Measurements from ENCODE around the gene MBD3L2.
"Not testable (repeated sequence)": the region's sequence is repeated elsewhere in the genome, so short reads cannot be mapped to it uniquely, and the experiment has no call there.

The MBD3L2 gene

GRCh38 chr19:7051421-7051820 is 2.3 kb downstream of the MBD3L2 start:
- H3K4me1 Mint-ChIP-seq; H3K4me3 Mint-ChIP-seq; H3K36me3 Mint-ChIP-seq (ENCODE audit: low read depth); H3K27me3 Mint-ChIP-seq; H3K27ac Mint-ChIP-seq; H3K9me3 Mint-ChIP-seq; ATAC-seq; DNase-seq: not testable (repeated sequence)

DNA sequence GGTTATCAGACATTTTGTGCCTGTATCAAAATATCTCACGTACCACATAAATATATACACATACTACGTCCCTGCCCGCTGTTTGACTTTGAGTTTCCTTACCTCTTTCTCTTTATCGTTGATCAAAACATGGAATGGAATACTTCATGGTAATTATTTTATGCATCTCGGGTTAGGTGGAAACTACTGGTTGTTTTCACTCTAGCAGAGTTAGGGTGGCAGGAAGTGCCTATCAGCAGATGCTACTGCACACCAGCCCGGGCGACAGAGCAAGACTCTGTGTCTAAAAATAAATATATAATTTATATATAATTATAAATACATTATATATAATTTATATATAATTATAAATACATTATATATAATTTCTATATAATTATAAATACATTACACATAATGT is 3.8 kb downstream of the MBD3L2 start:
- not testable (repeated sequence) for DNase-seq; H3K36me3 Mint-ChIP-seq (ENCODE audit: low read depth); H3K9me3 Mint-ChIP-seq; H3K27me3 Mint-ChIP-seq; H3K4me1 Mint-ChIP-seq; H3K4me3 Mint-ChIP-seq; ATAC-seq; H3K27ac Mint-ChIP-seq

GRCh38 chr19:7054635-7055368 is 5.7 kb downstream of the MBD3L2 start:
- H3K27ac Mint-ChIP-seq; H3K27me3 Mint-ChIP-seq; DNase-seq; ATAC-seq; H3K4me3 Mint-ChIP-seq; H3K36me3 Mint-ChIP-seq (ENCODE audit: low read depth); H3K9me3 Mint-ChIP-seq; H3K4me1 Mint-ChIP-seq: not testable (repeated sequence)

GRCh38 chr19:7055679-7056078 is 6.6 kb downstream of the MBD3L2 start:
- DNase-seq; H3K4me3 Mint-ChIP-seq; H3K9me3 Mint-ChIP-seq; H3K4me1 Mint-ChIP-seq; H3K36me3 Mint-ChIP-seq (ENCODE audit: low read depth); H3K27ac Mint-ChIP-seq; H3K27me3 Mint-ChIP-seq; ATAC-seq: not testable (repeated sequence)

- not testable (repeated sequence) for H3K27ac Mint-ChIP-seq; H3K27me3 Mint-ChIP-seq; DNase-seq; ATAC-seq; H3K36me3 Mint-ChIP-seq (ENCODE audit: low read depth); H3K4me3 Mint-ChIP-seq; H3K9me3 Mint-ChIP-seq; H3K4me1 Mint-ChIP-seq
These were observed 7.2 kb downstream of the MBD3L2 start for GRCh38 chr19:7056371-7056770.

DNA sequence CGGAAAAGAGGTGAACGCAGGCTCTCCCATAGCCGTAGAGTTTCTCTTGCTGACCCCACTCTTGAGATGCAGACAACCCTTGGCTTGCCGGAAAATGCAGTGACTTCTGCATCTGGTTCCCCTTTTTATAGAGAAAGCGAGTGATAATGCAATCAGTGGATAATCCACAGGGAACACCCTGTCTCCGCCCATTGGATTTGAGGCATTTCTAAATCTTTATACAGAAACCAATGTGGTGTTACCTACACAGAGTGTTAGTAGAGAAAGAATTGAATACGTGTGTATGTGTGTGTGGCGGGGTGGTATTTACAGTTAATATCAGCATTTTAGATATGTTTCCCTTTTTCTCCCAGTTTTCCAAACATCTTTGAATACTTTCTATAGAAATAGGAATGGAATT is 9.5 kb downstream of the MBD3L2 start, which contains the start of gene MBD3L3:
Gene MBD3L3 (minus strand): TSS at position 101 of the 400 bp plus-strand sequence. CDS start 71 bp downstream, at position 30.
- H3K27me3 Mint-ChIP-seq; H3K9me3 Mint-ChIP-seq; H3K4me3 Mint-ChIP-seq; ATAC-seq; DNase-seq; H3K4me1 Mint-ChIP-seq; H3K27ac Mint-ChIP-seq; H3K36me3 Mint-ChIP-seq (ENCODE audit: low read depth): not testable (repeated sequence)

DNA sequence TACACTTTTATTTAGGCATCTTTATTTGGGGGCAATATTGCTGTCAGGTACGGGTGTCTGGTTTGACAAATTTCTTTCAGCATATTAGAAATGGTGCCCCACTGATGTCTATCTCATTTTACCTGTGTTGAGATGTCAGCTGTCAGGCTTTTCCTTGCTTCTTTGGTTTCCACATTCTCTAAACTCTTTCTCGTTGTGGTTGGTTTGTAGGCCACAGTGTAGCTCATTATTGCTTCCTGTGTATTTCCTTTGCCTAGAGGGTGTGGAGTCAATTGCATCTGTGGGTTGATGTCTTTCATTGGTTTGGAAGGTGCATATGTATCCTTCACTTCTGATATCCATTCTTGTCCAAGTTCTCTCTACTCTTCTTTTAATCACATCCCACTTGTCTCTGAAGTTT is 10.9 kb downstream of the MBD3L2 start:
- H3K36me3 Mint-ChIP-seq (ENCODE audit: low read depth); H3K9me3 Mint-ChIP-seq; ATAC-seq; DNase-seq; H3K27ac Mint-ChIP-seq; H3K4me3 Mint-ChIP-seq; H3K27me3 Mint-ChIP-seq; H3K4me1 Mint-ChIP-seq: not testable (repeated sequence)

GRCh38 chr19:7063339-7063738 is 14.2 kb downstream of the MBD3L2 start:
- H3K9me3 Mint-ChIP-seq: no peaks in the 10 kb centered on the region
- no peaks in the 10 kb centered on the region for H3K36me3 Mint-ChIP-seq (ENCODE audit: low read depth)
- H3K4me1 Mint-ChIP-seq: no peaks in the 10 kb centered on the region
- no peaks in the 10 kb centered on the region for H3K27me3 Mint-ChIP-seq
- no peak for ATAC-seq
- no peak overlapping the region for H3K27ac Mint-ChIP-seq
- H3K4me3 Mint-ChIP-seq: no peak overlapping the region
- DNase-seq: no peak

GRCh38 chr19:7063764-7064418 is 14.8 kb downstream of the MBD3L2 start:
- ATAC-seq: peak; percentile 28
- no peaks in the 10 kb centered on the region for H3K36me3 Mint-ChIP-seq (ENCODE audit: low read depth)
- no peaks in the 10 kb centered on the region for H3K9me3 Mint-ChIP-seq
- peaks cover 2% of the 10 kb centered on the region for H3K4me1 Mint-ChIP-seq
- no peak for DNase-seq
- H3K4me3 Mint-ChIP-seq: no peak overlapping the region
- no peaks in the 10 kb centered on the region for H3K27me3 Mint-ChIP-seq
- H3K27ac Mint-ChIP-seq: no peak overlapping the region

DNA sequence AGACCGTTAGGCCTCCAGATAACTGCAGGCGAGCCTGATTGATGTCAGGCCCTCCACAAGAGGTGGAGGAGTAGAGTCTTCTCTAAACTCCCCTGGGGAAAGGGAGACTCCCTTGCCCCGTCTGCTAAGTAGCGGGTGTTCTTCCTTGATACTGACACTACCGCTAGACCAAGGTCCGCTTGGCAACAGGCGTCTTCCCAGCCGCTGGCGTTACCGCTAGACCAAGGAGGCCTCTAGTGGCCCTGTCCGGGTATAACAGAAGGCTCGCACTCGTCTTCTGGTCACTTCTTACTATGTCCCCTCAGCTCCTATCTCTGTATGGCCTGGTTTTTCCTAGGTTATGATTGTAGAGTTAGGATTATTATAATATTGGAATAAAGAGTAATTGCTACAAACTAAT is 18.0 kb downstream of the MBD3L2 start:
- H3K27ac Mint-ChIP-seq: not testable (repeated sequence)
- DNase-seq: peak; percentile 12

GRCh38 chr19:7067716-7068115 is 18.6 kb downstream of the MBD3L2 start:
- no peaks in the 10 kb centered on the region for H3K9me3 Mint-ChIP-seq
- ATAC-seq: no peak
- H3K27me3 Mint-ChIP-seq: no peaks in the 10 kb centered on the region
- peaks cover 23% of the 10 kb centered on the region for H3K4me1 Mint-ChIP-seq
- DNase-seq: no peak
- H3K27ac Mint-ChIP-seq: no peak overlapping the region
- H3K36me3 Mint-ChIP-seq (ENCODE audit: low read depth): peaks cover 14% of the 10 kb centered on the region
- no peak overlapping the region for H3K4me3 Mint-ChIP-seq

More for the DNA sequence above, 18.0 kb downstream of the MBD3L2 start:
- not testable (repeated sequence) for ATAC-seq; H3K9me3 Mint-ChIP-seq; H3K36me3 Mint-ChIP-seq (ENCODE audit: low read depth); H3K4me3 Mint-ChIP-seq; H3K27me3 Mint-ChIP-seq
- H3K4me1 Mint-ChIP-seq: peaks cover 20% of the 10 kb centered on the region

DNA sequence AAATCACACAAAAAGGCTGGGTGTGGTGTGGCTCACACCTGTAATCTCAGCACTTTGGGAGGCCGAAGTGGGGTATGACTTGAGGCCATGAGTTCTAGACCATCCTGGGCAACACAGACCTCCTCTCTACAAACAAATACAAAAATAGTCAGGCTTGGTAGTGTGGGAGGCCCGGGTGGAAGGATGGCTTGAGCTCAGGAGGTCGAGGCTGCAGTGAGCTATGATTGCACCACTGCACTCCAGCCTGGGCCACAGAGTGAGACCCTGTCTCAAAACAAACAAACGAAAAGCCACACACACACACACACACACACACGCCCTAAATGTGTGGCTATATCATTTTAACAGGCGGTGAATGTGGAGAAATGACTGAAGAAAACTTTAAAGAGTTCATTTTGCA is 19.5 kb downstream of the MBD3L2 start:
- Mint-ChIP-seq H3K4me1 (peaks cover 23% of the 10 kb centered on the region), H3K9me3 (no peaks in the 10 kb centered on the region), H3K4me3 (peak overlapping the region; percentile 95), H3K36me3 (ENCODE audit: low read depth) (peaks cover 19% of the 10 kb centered on the region), H3K27me3 (no peaks in the 10 kb centered on the region), H3K27ac (peak overlapping the region; percentile 89)
- no peak for DNase-seq
- no peak for ATAC-seq

GRCh38 chr19:7069042-7069903 is 20.2 kb downstream of the MBD3L2 start, which contains the start of gene ZNF557:
ZNF557 (plus strand) TSS chr19:7069703; CDS start chr19:7075075, 5,372 bp downstream.
- ATAC-seq (peak; percentile 93), DNase-seq (peak; percentile 98)
- Mint-ChIP-seq H3K4me3 (peak within 1 kb of the TSS; percentile 95), H3K4me1 (peaks cover 23% of the 10 kb centered on the region), H3K9me3 (peaks cover 1% of the 10 kb centered on the region), H3K27me3 (no peaks in the 10 kb centered on the region), H3K36me3 (ENCODE audit: low read depth) (peaks cover 25% of the 10 kb centered on the region), H3K27ac (peak within 1 kb of the TSS; percentile 89)

DNA sequence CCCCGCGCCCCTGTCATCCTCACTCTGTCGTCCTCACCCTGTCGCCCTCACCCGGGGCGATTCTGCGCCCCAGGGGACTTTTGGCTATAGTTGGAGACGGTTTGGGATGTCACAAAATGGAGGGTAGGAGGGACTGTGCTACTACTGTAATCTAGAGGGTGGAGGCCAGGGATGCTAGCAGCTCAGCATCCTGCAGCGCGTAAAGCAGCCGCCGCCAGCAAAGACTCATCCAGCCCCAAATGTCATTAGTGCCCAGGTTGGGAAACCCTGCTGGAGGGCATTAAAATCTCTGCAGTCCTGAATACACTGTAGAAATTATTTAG is 20.7 kb downstream of the MBD3L2 start:
- no peaks in the 10 kb centered on the region for H3K27me3 Mint-ChIP-seq
- H3K4me1 Mint-ChIP-seq: peaks cover 23% of the 10 kb centered on the region
- peak overlapping the region; percentile 89 for H3K27ac Mint-ChIP-seq
- peak overlapping the region; percentile 95 for H3K4me3 Mint-ChIP-seq
- DNase-seq: no peak
- H3K36me3 Mint-ChIP-seq (ENCODE audit: low read depth): peaks cover 30% of the 10 kb centered on the region
- peaks cover 4% of the 10 kb centered on the region for H3K9me3 Mint-ChIP-seq
- ATAC-seq: no peak
